Fibroblast of skin of right quadriceps (primary cell): Measurements from ENCODE around the gene SMURF2.

Experiments used
- DNase-seq: peaks from one replicate; pipeline ENCODE4 v3.0.0-alpha.2; 2013

Gene SMURF2

GRCh38 chr17:64536913-64537312, 125.2 kb downstream of the SMURF2 start:
- no peak for DNase-seq

- DNase-seq = no peak
These were observed 126.8 kb downstream of the SMURF2 start for GRCh38 chr17:64535357-64535756.

- DNase-seq = no peak
These were observed 127.9 kb downstream of the SMURF2 start for GRCh38 chr17:64534187-64534586.

- DNase-seq = no peak
These were observed 128.3 kb downstream of the SMURF2 start for GRCh38 chr17:64533784-64534183.

- no peak for DNase-seq
These were observed 129.7 kb downstream of the SMURF2 start for GRCh38 chr17:64532409-64532808.

- DNase-seq = peak; percentile 47
These were observed 130.1 kb downstream of the SMURF2 start for GRCh38 chr17:64531955-64532371.

- DNase-seq = no peak
These were observed 132.9 kb downstream of the SMURF2 start for GRCh38 chr17:64529221-64529620.

- DNase-seq = no peak
These were observed 134.2 kb downstream of the SMURF2 start for GRCh38 chr17:64527914-64528313.

GRCh38 chr17:64520359-64520758, 141.7 kb downstream of the SMURF2 start:
- DNase-seq = no peak

- no peak for DNase-seq
These were observed 142.5 kb downstream of the SMURF2 start for GRCh38 chr17:64519601-64520000.

- no peak for DNase-seq
These were observed 146.3 kb downstream of the SMURF2 start for GRCh38 chr17:64515829-64516228.

GRCh38 chr17:64515419-64515818, 146.7 kb downstream of the SMURF2 start:
- no peak for DNase-seq

- no peak for DNase-seq
These were observed 152.9 kb downstream of the SMURF2 start for GRCh38 chr17:64509179-64509578.

GRCh38 chr17:64508683-64509082, 153.4 kb downstream of the SMURF2 start:
- DNase-seq = no peak

- peak; percentile 70 for DNase-seq
These were observed 154.7 kb downstream of the SMURF2 start for GRCh38 chr17:64507413-64507782.

GRCh38 chr17:64506576-64507412, 155.3 kb downstream of the SMURF2 start, which contains the start of gene CEP95:
TSS of gene CEP95 (plus strand) at chr17:64506977. CDS start at chr17:64507098, 121 bp downstream.
- DNase-seq = peak; percentile 99

- peak; percentile 97 for DNase-seq
These were observed 155.9 kb downstream of the SMURF2 start, which contains the start of gene DDX5 for GRCh38 chr17:64506201-64506575. TSS of gene DDX5 (minus strand) at chr17:64506289. CDS start at chr17:64506119, 170 bp downstream.

- peak; percentile 91 for DNase-seq
These were observed 156.5 kb downstream of the SMURF2 start for GRCh38 chr17:64505340-64506200.

GRCh38 chr17:64504769-64505339, 157.3 kb downstream of the SMURF2 start:
- peak; percentile 48 for DNase-seq

GRCh38 chr17:64503821-64504768, 158.0 kb downstream of the SMURF2 start:
- DNase-seq = no peak

GRCh38 chr17:64503341-64503740, 158.8 kb downstream of the SMURF2 start:
- DNase-seq = no peak

GRCh38 chr17:64502809-64503208, 159.3 kb downstream of the SMURF2 start:
- DNase-seq = no peak
